GM19193 (cell line): ENCODE measurements around the gene AMPH.

ENCODE experiments used
- POLR2A ChIP-seq: IDR thresholded peaks from 4 replicates; pipeline ENCODE4 v1.6.1; 2011; ENCODE audit not compliant: insufficient read depth, insufficient read length; ENCODE audit errors: extremely low read depth

Gene AMPH

GRCh38 chr7:38463277-38464225 is 167.6 kb downstream of the AMPH start:
- no peak for TF ChIP-seq POLR2A

GRCh38 chr7:38462819-38463218 is 168.4 kb downstream of the AMPH start:
- TF ChIP-seq POLR2A: no peak

GRCh38 chr7:38461887-38462286 is 169.3 kb downstream of the AMPH start:
- TF ChIP-seq POLR2A: no peak

- TF ChIP-seq POLR2A: no peak
These were observed 177.3 kb downstream of the AMPH start for GRCh38 chr7:38453826-38454225.

GRCh38 chr7:38453168-38453567 is 178.0 kb downstream of the AMPH start:
- no peak for TF ChIP-seq POLR2A

GRCh38 chr7:38452681-38453108 is 178.5 kb downstream of the AMPH start:
- no peak for TF ChIP-seq POLR2A

- TF ChIP-seq POLR2A: no peak
These were observed 179.3 kb downstream of the AMPH start for GRCh38 chr7:38451840-38452239.

GRCh38 chr7:38448584-38449234 is 182.5 kb downstream of the AMPH start:
- TF ChIP-seq POLR2A: no peak

GRCh38 chr7:38448054-38448453 is 183.1 kb downstream of the AMPH start:
- TF ChIP-seq POLR2A: no peak

- no peak for TF ChIP-seq POLR2A
These were observed 192.2 kb downstream of the AMPH start for GRCh38 chr7:38438970-38439369.

- TF ChIP-seq POLR2A: no peak
These were observed 198.5 kb downstream of the AMPH start for GRCh38 chr7:38432671-38433070.

- no peak for TF ChIP-seq POLR2A
These were observed 199.1 kb downstream of the AMPH start for GRCh38 chr7:38432080-38432479.

- no peak for TF ChIP-seq POLR2A
These were observed 202.1 kb downstream of the AMPH start for GRCh38 chr7:38429057-38429456.

- no peak for TF ChIP-seq POLR2A
These were observed 203.1 kb downstream of the AMPH start for GRCh38 chr7:38428041-38428440.

- no peak for TF ChIP-seq POLR2A
These were observed 203.8 kb downstream of the AMPH start for GRCh38 chr7:38427279-38427955.
